C1 segment of cervical spinal cord (tissue), 14 donors: ENCODE data around the gene IL17A.
"Not testable (repeated sequence)": the region's sequence is repeated elsewhere in the genome, so short reads cannot be mapped to it uniquely, and the experiment has no call there.

Experiments used
- DNase-seq, 14 donors: peaks; one replicate each; lab custom pipeline; 2025; lab: John Stamatoyannopoulos, UW

The IL17A gene

DNA sequence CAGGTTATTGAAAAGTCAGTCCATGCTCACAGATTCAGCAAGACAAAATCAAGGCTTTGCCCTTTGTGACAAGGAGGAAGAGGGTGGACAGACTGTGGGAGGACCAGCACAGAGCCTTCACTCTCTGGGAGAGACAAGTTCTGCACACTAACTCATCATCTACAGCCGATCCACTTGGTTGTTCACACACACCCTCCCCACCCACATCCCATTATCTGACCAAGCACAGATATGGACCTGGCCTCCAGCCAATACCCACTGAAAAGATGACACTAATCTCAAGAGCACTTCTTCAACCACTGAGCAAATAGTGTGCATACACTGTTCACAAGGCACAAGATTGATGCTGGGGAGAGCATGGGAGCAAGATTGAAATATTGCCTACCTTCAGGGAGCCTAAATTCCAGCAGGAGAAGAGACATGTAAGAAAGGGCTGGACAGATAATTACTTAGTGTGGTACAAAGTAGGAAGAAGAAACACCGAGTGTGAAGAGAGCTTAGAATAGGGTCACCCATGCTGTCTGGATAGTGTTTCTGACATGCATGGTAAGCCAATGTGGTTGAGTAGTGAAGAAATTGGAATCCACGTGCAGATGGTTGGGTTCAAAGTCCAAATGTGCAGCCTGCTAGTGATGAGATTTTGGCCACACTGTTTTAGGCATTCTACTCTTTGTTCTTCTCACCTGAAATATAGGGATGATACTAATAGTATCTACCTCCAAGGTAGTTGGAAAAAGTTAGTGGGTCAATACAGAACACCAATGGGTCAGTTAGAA, 21.7 kb upstream of the IL17A start:
- DNase-seq = no peak

GRCh38 chr6:52167267-52167666, 18.9 kb upstream of the IL17A start:
- no peak for DNase-seq

DNA sequence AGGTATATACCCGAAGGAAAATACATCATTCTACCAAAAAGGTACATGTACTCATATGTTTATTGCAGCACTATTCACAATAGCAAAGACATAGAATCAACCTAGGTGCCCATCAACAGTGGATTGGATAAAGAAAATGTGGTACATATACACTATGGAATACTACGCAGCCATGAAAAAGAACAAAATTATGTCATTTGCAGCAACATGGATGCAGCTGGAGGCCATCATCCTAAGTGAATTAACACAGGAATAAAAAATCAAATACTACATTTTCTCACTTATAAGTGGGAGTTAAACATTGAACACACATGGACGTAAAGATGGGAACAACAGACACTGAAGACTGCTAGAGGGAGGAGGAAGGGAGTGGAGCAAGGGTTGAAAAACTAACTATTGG, 17.8 kb upstream of the IL17A start:
- not testable (repeated sequence) for DNase-seq

- no peak for DNase-seq
Measured at GRCh38 chr6:52174118-52174517, 12.1 kb upstream of the IL17A start.

- DNase-seq = no peak
Measured at GRCh38 chr6:52176550-52176949, 9.6 kb upstream of the IL17A start.

DNA sequence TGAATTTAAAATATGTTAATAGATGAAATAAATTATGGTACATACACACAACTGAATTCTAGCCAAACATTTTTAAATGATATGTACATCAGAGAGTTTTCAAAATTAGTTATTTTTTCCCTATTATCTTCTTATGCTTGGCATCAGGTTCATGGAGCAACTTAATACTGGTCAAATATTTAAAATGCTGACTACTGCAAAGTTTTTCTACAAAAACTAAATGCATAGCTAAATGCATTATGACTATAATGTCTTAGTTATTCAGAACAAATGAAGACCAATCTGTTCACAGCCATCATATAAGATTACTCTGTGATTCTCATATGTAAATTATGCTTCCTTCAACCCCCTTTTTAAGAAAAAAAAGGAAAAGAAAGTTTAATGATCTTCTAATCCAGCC, 8.2 kb upstream of the IL17A start:
- no peak for DNase-seq

- DNase-seq = no peak
Measured at GRCh38 chr6:52180787-52181558, 5.2 kb upstream of the IL17A start.

DNA sequence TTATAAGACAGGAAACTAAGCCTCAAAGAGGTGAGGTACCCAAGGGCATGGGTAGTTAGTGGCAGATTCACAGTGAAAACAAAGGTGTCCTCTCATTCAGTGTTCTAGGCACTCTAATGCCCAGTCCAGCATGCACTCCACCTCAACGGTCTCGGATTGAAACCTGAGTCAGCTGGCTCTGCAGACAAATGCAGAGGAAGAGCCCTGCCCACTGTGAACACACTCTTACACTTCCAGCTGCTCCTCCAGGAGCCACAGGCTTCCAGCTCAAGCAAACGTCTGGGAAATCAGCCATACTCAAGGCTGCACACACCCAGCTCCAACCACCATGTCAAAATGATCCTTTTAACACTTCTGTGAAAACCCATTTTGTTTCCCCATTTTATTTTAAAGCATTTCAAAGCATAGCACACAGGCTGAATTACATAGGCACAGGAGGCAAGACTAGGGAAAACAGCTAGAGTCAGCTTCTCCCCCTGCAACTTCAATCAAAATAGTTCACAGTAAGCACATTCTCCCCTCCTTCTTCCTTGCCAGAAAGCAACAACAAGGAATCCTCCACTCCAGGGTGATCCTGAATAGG, 3.0 kb upstream of the IL17A start:
- DNase-seq = no peak

DNA sequence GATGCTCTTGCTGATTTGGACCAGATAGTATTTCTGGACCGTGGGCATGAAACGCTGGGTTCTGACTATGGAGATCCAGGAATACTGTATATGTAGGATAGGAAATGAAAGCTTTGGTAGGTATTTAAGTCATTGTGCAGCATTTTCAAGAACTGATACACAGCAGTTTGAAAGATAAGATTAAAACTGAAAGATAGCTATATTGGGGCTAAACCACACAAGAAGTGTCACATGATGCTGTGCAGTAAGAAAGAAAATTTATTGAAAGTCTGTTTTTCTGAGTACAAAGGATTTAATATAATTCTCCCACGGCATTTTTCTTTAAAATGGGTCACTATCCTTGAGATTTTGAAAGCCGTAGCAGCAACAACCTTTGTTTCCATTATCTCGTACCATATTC, 305 bp downstream of the IL17A start:
- DNase-seq = no peak

DNA sequence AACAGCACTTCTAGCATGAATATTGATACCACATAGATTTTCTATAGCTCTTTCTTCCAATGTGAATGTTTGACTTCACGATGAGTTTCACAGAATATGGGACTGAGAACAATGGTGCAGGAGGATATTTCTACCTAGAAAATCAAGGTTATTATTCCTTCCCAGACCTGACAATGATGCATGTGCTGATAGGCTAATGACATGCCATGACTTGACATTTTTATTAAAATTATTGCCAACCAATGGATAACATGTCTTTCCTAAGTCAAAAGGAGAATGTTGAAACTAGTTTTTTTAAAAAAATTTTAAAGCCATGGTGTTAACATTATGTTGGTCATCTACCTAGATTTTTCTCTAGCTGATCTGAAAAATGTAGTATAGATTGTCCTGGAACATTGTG, 923 bp downstream of the IL17A start:
- DNase-seq = no peak

- no peak for DNase-seq
Measured at GRCh38 chr6:52189974-52190373, 3.8 kb downstream of the IL17A start.

DNA sequence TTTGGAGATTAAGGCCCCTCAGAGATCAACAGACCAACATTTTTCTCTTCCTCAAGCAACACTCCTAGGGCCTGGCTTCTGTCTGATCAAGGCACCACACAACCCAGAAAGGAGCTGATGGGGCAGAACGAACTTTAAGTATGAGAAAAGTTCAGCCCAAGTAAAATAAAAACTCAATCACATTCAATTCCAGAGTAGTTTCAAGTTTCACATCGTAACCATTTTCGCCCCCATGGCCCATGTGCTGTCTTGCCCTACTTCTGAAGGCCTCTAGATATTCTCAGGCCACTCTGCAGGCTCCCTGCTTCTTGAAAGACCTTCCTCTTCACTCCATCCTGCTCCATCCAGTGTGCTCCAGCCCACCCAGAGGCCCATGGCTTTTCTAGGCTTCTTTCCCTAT, 4.2 kb downstream of the IL17A start:
- no peak for DNase-seq

DNA sequence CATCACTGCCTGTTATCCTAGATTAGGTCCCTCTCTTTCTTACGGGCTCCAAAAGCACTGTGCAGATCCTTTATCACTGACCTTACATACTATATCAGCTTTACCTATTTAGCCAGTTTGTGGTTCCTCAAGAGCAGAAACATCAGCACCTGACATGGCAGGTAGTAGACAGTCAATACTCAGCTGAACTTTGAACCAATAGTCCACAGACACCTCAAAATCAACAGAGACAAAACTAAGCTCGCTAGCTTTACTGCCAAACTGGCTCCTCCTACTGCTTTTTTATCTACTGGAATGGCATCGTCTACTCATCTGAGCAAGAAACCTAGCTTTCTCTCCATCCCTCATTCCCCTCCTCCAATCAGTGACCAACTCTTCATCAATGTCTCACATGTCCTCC, 5.6 kb downstream of the IL17A start:
- DNase-seq = no peak

DNA sequence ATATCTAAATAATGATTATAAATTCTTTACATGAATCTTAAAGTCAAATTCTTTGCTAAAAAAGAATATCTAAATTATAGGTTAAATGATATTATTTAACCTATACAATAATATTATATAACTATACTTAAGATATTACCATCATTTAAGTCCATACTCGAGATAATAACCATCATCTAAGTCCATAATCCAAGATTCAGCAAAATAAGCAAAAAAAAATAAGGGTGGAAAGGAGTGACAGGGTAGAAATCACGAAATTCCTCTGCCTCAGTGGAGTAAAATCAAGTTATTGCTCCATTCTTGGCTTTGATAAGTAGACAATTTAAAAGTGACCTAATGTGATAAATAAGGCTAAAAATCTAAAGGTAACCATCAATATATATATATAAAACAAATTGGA, 9.7 kb downstream of the IL17A start:
- no peak for DNase-seq

DNA sequence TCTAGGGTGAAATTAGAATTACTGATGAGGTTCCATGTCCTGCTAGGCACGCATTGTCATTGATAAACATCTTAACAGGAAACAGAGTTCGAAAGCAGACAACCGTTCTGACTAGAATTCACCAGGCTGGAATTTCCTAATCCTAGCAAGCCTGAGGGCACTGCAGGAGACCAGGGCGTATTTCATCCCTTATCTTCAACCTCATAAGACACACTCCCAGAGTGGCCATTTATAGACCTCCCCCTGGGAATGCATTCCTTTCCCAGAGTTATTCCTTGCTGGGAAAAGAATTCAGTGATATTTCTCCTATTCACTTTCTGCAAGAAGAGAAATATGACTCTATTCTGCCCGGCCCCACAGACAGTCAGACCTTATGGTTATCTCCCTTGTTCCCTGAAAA, 13.9 kb downstream of the IL17A start:
- not testable (repeated sequence) for DNase-seq

DNA sequence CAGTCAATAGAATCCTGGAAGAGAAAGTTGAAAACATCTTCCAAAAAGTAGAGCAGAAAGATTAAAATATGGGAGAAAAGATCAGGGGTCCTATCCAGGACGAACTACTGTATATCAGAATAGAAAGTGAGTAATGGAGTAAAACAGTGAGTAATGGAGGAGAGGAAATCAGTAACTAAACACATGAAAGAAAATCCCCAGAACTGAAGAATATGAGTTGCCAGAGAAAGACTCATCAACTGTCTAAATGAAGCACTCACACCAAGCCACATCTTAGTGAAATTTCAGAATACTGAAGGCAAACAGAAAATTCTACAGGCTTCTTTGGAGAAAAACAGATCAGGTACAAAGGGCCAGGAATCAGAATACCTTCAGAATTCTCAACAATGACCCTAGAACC, 14.9 kb downstream of the IL17A start:
- DNase-seq = no peak

DNA sequence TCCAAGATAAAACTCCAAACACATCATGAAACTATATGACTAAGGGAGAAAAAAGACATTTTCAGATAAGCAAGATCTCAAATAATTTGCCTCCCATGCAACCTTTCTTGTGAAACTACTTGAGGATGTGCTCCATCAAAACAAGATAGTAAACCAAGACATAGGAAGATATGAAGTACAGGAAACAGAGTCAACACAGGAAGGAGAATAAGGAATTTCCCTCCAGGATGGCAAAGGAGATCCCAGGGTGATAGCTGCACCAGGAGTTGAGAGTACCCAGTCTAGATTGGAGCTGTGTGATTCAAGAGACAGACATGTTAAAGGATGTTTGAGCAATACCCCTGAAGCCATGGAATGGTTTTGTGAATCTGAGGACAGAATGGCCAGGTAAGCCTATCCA, 15.3 kb downstream of the IL17A start:
- DNase-seq = no peak

GRCh38 chr6:52207066-52207465, 20.9 kb downstream of the IL17A start:
- DNase-seq = no peak

- no peak for DNase-seq
Measured at GRCh38 chr6:52208612-52209011, 22.4 kb downstream of the IL17A start.

DNA sequence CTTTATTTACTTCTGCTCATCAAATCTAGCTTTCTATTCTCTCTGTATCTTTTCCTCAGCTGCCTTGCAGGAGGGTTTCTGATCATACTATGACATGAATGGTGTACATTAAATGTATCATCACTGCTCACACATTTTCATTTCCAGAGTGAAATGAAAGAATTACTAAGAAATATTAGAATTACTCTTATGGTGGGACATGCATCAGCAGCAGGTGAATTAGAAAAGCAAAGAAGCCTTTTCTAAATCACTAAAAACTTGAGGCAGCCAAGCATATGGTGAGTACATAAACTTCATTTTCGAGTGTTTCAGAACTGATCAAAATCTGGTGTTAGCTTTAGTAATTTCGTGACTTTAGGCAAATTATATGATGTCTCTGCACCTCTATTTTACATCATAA, 23.6 kb downstream of the IL17A start:
- no peak for DNase-seq

GRCh38 chr6:52210227-52210626, 24.1 kb downstream of the IL17A start:
- no peak for DNase-seq

- no peak for DNase-seq
Measured at GRCh38 chr6:52213127-52213526, 27.0 kb downstream of the IL17A start.

DNA sequence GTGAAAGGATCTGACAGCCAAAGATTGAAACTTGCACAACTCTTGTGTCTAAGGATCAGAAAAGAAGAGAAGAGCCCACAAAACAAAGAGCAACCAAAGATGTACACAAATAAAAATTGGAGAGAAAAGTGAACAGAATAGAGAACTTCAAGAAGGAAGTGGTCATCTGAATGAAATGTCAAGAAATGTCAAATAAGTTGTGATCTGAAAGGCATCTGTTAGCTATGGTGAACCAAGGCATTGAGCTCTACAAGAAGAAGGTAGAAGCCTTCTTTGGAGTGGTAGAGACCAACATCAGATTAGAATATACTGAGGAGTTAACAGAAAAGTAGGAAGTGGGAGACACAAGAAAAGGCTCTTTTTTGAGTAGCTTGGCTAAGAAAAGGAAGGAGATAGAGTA, 29.6 kb downstream of the IL17A start:
- no peak for DNase-seq
